HepG2 (cell line): ENCODE data around the gene CEP128. TPM values are rescaled to one million over a fixed set of nuclear protein-coding genes. Genes with fewer than 3 reads are reported as not detected.
A peak's percentile ranks its signal among the peaks of the same experiment; 100 is the strongest.

ENCODE experiments used
- ATAC-seq: fragments of 200-7000 bp; cut with Tn5 transposase; 3 replicates; pipeline ENCODE4 v1.9.1; 2020; ENCODE audit warnings: mild to moderate bottlenecking, moderate library complexity
- BruUV-seq: library from RNA; stranded (reverse); fragments of 400-500 nt; replicated peaks from 2 replicates; lab custom pipeline; 2021; lab: Mats Ljungman, UMichigan
- CTCF ChIA-PET: fragments of 300-600 bp; formaldehyde crosslinking; extraction: SDS; loops from one replicate; lab custom pipeline; 2021; ENCODE audit warnings: low total read pairs, inconsistent platforms, low intra/inter-chr PET ratio; lab: Yijun Ruan, JAX
- POLR2A ChIA-PET: fragments of 350-600 bp; sonication (Branson Sonifier 250); formaldehyde crosslinking; loops from one replicate; lab custom pipeline; 2020; ENCODE audit warnings: antibody characterized with exemption, inconsistent platforms; lab: Yijun Ruan, JAX
- DNase-seq: peaks from one replicate; pipeline ENCODE4 v3.0.0-alpha.2; 2015; ENCODE audit warnings: low spot score
- FAIRE-seq: peaks from 3 replicates; lab custom pipeline; 2011; peaks lifted over from hg19 to GRCh38; lab: Jason Lieb, UNC
- H2AFZ ChIP-seq: one replicate; pipeline ENCODE4 v1.6.1; 2011; ENCODE audit warnings: low read length, inconsistent platforms
- H3K27ac ChIP-seq: fragments of 300-600 bp; 3 replicates; pipeline ENCODE4 v1.8.0; 2011; ENCODE audit warnings: mixed run types, mild to moderate bottlenecking, mixed read lengths, low read length, inconsistent platforms; ENCODE audit not compliant: insufficient read depth; ENCODE audit errors: extremely low read length
- H3K27me3 ChIP-seq, 2 experiments: fragments of 200-600 bp in 1 of 2; 2 replicates in 1 of 2; 3 replicates in 1 of 2; pipeline versions ENCODE4 v1.6.0 to v1.8.0; 2011; ENCODE audit warnings: low read length in 2 of 2, mild to moderate bottlenecking in 2 of 2, moderate library complexity in 2 of 2, inconsistent platforms in 1 of 2; ENCODE audit not compliant: insufficient read depth in 2 of 2, control insufficient read depth in 1 of 2
- H3K36me3 ChIP-seq, 2 experiments: fragments of 200-600 bp in 1 of 2; replicated peaks in 1 of 2; 2 replicates in 1 of 2; 3 replicates in 1 of 2; pipeline versions ENCODE4 v1.5.1 to v1.8.0; 2011; ENCODE audit warnings: low read length in 2 of 2, inconsistent platforms in 1 of 2; ENCODE audit not compliant: insufficient read depth in 2 of 2, control insufficient read depth in 1 of 2
- H3K4me1 ChIP-seq: 2 replicates; pipeline ENCODE4 v1.5.1; 2012; ENCODE audit warnings: low read length, inconsistent platforms; ENCODE audit not compliant: insufficient read depth
- H3K4me2 ChIP-seq: 2 replicates; pipeline ENCODE4 v1.6.0; 2011; ENCODE audit warnings: low read depth, low read length, inconsistent platforms
- H3K4me3 ChIP-seq, 3 experiments: fragments of 200-600 bp in 1 of 3; sonication (generic), shearing (Covaris generic) in 1 of 3; replicated peaks in 1 of 3; 2 replicates each; pipeline ENCODE4 v1.5.1; 2011 to 2016; ENCODE audit warnings: low read length in 3 of 3, inconsistent platforms in 2 of 3, low read depth in 2 of 3, mild to moderate bottlenecking in 2 of 3, control low read depth in 1 of 3, mixed read lengths in 1 of 3; ENCODE audit not compliant: insufficient read depth in 1 of 3
- H3K79me2 ChIP-seq: one replicate; pipeline ENCODE4 v1.6.1; 2011; ENCODE audit warnings: low read length, inconsistent platforms; ENCODE audit not compliant: insufficient read depth
- H3K9ac ChIP-seq: 2 replicates; pipeline ENCODE4 v1.6.0; 2011; ENCODE audit warnings: mild to moderate bottlenecking, low read depth, low read length, inconsistent platforms; ENCODE audit not compliant: insufficient read depth
- H3K9me3 ChIP-seq: 2 replicates; pipeline ENCODE4 v1.5.1; 2012; ENCODE audit warnings: mild to moderate bottlenecking, low read length
- H4K20me1 ChIP-seq: 2 replicates; pipeline ENCODE4 v1.6.0; 2011; ENCODE audit warnings: inconsistent platforms, mild to moderate bottlenecking, low read length, moderate library complexity; ENCODE audit not compliant: insufficient read depth
- AKNA ChIP-seq: sonication (generic); formaldehyde crosslinking; IDR thresholded peaks from 2 replicates; pipeline ENCODE4 v1.4.0; 2020; ENCODE audit warnings: missing genetic modification reagents, borderline replicate concordance
- ATF3 ChIP-seq: sonication (generic); formaldehyde crosslinking; IDR thresholded peaks from 2 replicates; pipeline ENCODE4 v1.4.0; 2020; ENCODE audit warnings: missing genetic modification reagents
- BCLAF1 ChIP-seq: fragments of 450-650 bp; IDR thresholded peaks from 2 replicates; pipeline ENCODE4 v1.6.1; 2017; ENCODE audit warnings: mild to moderate bottlenecking
- CREB3 ChIP-seq: sonication (generic); formaldehyde crosslinking; IDR thresholded peaks from 2 replicates; pipeline ENCODE4 v1.5.0; 2020; ENCODE audit warnings: missing genetic modification reagents
- DNMT3B ChIP-seq: conservative IDR thresholded peaks from 2 replicates; pipeline ENCODE4 v1.6.1; 2016; ENCODE audit warnings: missing biosample characterization, control low read depth
- MAFF ChIP-seq: IDR thresholded peaks from 2 replicates; pipeline ENCODE4 v1.6.1; 2011; ENCODE audit warnings: low read depth, low read length, improper control_type of control experiment
- MAFK ChIP-seq, 2 experiments: IDR thresholded peaks in 1 of 2; conservative IDR thresholded peaks in 1 of 2; 2 replicates each; pipeline ENCODE4 v1.6.1; 2011; ENCODE audit warnings: improper control_type of control experiment in 2 of 2, low read length in 2 of 2
- MTA3 ChIP-seq: sonication (generic); formaldehyde crosslinking; IDR thresholded peaks from 2 replicates; pipeline ENCODE4 v1.4.0; 2020; ENCODE audit warnings: missing genetic modification reagents
- SPEN ChIP-seq: sonication (generic); formaldehyde crosslinking; IDR thresholded peaks from 2 replicates; pipeline ENCODE4 v1.5.1; 2020; ENCODE audit warnings: low read depth, mild to moderate bottlenecking, missing genetic modification reagents
- TOPORS ChIP-seq: sonication (generic); formaldehyde crosslinking; IDR thresholded peaks from 2 replicates; pipeline ENCODE4 v1.8.0; 2023; ENCODE audit warnings: mild to moderate bottlenecking, missing genetic modification reagents
- ZBTB7A ChIP-seq: sonication (generic); formaldehyde crosslinking; IDR thresholded peaks from 2 replicates; pipeline ENCODE4 v1.8.0; 2022; ENCODE audit warnings: mild to moderate bottlenecking, missing genetic modification reagents
- ZNF800 ChIP-seq: sonication (generic); formaldehyde crosslinking; IDR thresholded peaks from 2 replicates; pipeline ENCODE4 v1.4.0; 2020; ENCODE audit warnings: missing genetic modification reagents
- ZSCAN31 ChIP-seq: sonication (generic); formaldehyde crosslinking; IDR thresholded peaks from 2 replicates; pipeline ENCODE4 v1.5.0; 2020; ENCODE audit warnings: low read depth, mild to moderate bottlenecking, missing genetic modification reagents
- WGBS: methylation state at CpG from one replicate; pipeline ENCODE4 v1.1.6; 2017; ENCODE audit warnings: low lambda C conversion rate; 5-methylcytosine and 5-hydroxymethylcytosine counted together
- in situ Hi-C: cut with HindIII; loops from 2 replicates; pipeline ENCODE4 v1.10.0; 2017; ENCODE audit warnings: low pct_unique_long_range_greater_than_20kb; ENCODE audit not compliant: extremely low pct_ligation_motif_present
- intact Hi-C: fragments of 100-400 bp; cut with micrococcal nuclease; formaldehyde crosslinking; loops from one replicate; pipeline ENCODE4 v1.10.0; 2022; ENCODE audit not compliant: unreplicated experiment
- polyA plus RNA-seq, 8 experiments: library from polyadenylated mRNA; depleted of rRNA in 3 of 8; stranded (reverse) in 7 of 8; unstranded in 1 of 8; fragments of >200 nt; fragmentation: Illumina TruSeq in 4 of 8; extraction: Trizol in 4 of 8; gene quantifications; 2 replicates each; pipeline versions ENCODE4 v1.2.1 to v1.2.3, GENCODE V29; 2011 to 2016; ENCODE audit warnings: low read depth in 4 of 8, missing spikeins in 1 of 8, mixed read lengths in 1 of 8; ENCODE audit not compliant: insufficient read depth in 1 of 8
- total RNA-seq, 5 experiments: library from RNA; depleted of rRNA; stranded (reverse); fragments of >200 nt; fragmentation: Illumina TruSeq; extraction: Trizol; gene quantifications; 2 replicates each; pipeline ENCODE4 v1.2.3, GENCODE V29; 2016; ENCODE audit warnings: low read depth in 1 of 5

The CEP128 gene
- total and polyA plus RNA-seq, 2 of the 13 experiments (the other 11 are each of a cell fraction or from before 2014, with no cell fraction given) = 1.3 to 7.5 TPM

GRCh38 chr14:80634106-80634758 is 307.3 kb downstream of the CEP128 start:
- no peaks in the 10 kb centered on the region for H3K27me3 ChIP-seq
- CTCF ChIA-PET = no interaction called here
- TF ChIP-seq TOPORS (CRISPR knock-in tag) (no peak), CREB3 (no peak), BCLAF1 (no peak), AKNA (no peak), DNMT3B (no peak), MAFF (peak; percentile 62), SPEN (CRISPR knock-in tag) (no peak), ATF3 (CRISPR knock-in tag) (no peak), MAFK (conservative IDR thresholded peaks at IDR 0.05 in 1 of 2, IDR thresholded peaks at IDR 0.05 in 1 of 2; ENCODE audit: low read length in 2 of 2) (peak; percentile 66 to 83), MTA3 (CRISPR knock-in tag) (no peak), ZBTB7A (CRISPR knock-in tag) (no peak), ZNF800 (CRISPR knock-in tag) (no peak), ZSCAN31 (CRISPR knock-in tag) (no peak)

More at GRCh38 chr14:80634106-80634758, 307.3 kb downstream of the CEP128 start:
- H3K4me3 ChIP-seq = no peak overlapping the region
- FAIRE-seq (no peak), ATAC-seq (no peak), DNase-seq (no peak)
- H4K20me1 ChIP-seq = no peaks in the 10 kb centered on the region
- H3K9me3 ChIP-seq = no peaks in the 10 kb centered on the region
- POLR2A ChIA-PET = no interaction called here
- no peaks in the 10 kb centered on the region for H3K36me3 ChIP-seq
- intact Hi-C loops = no loop called here
- no peak overlapping the region for H3K9ac ChIP-seq
- H2AFZ ChIP-seq = no peak overlapping the region
- H3K27ac ChIP-seq = no peak overlapping the region
- H3K4me2 ChIP-seq = no peak overlapping the region
- BruUV-seq = no TSS peak
- H3K4me1 ChIP-seq = no peaks in the 10 kb centered on the region
- in situ Hi-C loops = no loop called here
- no peaks in the 10 kb centered on the region for H3K79me2 ChIP-seq
- WGBS = 82% methylated on average over 3 of the region's 3 CpGs
